ENCODE data around the gene LDLRAD4.

The LDLRAD4 gene

DNA sequence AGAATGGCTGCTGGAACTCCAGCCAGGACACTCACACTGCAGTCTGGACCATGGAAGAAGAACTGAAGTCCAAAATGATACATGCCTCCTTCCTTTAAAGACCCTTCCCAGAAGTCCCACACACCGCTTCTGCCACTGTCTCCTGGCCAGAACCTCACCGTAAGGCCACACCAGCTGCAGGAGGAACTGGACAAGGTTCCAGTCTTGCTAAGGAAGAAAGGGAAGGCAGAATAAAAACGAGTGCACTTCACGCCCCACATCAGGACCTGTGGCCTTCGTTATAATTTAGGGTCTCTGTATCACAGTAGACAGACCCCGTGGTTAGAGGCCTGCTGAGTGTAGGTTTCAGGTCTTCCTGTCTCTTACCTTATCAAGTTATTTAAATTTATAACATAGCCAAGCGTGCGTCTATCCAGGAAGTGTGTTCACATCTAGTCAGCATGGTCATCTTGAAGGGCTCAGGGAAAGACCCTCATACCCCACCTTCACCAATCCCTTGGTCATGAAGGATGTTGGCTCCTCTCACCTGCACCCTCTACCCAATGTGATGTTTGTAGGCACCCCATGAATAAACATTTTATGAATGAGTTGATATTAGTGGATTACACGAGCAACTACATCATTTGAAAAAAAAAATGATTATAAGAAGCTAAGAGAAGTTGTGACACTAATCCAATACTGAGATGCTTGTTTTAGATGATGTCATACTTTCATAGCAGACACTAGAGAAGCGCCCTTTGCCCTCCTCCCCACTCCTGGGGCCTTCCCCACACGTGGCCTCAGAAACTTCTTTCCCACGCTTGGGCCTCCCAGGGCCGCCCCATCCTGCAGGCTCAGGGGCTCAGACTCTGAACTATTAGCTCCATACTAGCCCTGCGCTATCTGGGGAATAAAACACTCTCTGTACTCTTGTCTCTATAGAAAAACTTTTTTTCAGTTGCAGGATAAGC is 350.2 kb downstream of the LDLRAD4 start:
- no peak for DNase-seq

DNA sequence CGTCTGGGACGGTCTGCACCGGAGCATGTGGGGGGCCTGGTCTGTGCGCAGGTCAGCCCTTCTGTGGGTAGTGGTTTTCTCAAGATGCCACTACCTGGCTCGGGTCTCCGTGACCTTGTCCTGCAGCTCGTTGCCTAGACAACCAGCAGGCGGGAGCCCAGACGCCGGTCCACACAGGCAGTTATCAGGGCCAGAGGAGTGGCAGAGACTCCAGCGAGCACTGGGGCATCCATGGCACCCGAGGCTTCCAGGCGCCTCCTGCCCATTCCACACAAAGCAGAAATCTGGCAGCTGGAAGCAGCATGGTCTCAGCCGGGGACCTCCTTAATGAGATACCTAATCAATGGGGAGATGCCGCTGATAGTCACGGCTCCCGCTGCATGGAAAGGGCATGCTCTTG is 351.7 kb downstream of the LDLRAD4 start:
- DNase-seq = no peak

DNA sequence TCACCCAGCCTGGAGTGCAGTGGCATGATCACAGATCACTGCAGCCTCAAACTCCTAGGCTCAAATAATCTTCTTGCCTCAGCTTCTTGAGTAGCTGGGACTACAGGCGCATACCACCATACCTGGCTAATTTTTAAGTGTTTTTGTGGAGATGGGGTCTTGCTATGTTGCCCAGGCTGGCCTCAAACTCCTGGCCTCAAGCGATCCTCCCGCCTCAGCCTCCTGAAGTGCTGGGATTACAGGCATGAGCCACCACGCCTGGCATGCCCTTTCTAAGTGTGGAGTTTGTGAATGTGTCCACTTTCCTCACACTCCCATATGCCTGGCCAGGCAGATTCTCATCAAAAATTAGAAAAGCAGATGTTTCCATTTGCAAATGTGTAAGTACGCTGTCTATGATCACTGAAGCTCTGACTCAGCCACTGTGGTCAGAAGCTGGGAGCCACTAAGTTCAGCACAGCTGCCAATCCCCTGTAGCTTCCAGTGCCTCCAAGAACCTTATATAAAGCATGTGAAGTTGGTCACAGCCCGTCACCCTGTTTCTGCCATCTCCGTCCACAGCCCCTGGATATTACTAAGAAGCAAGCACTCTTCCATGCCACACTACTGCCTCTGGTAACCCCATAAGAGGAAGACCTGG is 352.4 kb downstream of the LDLRAD4 start:
- no peak for DNase-seq

DNA sequence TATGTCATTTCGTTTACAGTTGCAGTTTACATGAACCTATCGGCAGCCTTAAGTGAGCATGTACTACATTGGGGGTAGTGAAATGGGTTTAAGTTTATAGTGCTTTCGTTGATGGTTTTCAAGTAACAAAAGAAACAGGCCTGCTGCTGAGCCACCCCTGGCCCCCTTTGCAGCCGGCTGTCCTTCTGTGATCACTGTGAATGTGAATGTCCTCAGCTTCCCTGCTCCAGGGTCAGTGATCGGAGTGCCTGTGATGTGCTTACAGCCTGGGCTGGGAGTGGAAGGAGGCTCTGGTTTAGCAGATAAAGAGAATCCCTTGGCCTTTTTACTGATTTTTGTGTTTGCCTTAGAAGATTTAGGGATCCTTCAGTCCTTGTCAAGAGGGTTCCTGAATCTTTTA is 353.6 kb downstream of the LDLRAD4 start:
- no peak for DNase-seq

DNA sequence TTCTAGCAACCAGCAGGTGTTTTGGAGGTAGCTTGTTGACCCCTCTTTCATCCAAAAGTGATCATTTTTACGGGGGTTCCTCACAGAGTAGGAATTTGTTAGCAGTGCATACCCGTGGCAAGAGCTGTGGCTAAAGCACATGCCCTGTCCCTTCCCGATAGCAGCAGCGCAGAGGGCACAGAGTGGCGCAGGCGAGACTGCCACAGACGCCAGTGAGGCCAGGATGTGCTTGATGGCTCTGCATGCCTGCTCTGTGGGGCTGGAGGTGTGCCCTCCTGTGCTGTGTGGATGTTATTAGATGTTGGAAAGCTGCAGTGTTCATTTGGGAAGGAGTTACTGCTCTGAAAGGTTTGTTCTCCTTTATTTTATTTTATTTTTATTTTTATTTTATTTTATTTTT is 354.2 kb downstream of the LDLRAD4 start:
- DNase-seq = no peak

DNA sequence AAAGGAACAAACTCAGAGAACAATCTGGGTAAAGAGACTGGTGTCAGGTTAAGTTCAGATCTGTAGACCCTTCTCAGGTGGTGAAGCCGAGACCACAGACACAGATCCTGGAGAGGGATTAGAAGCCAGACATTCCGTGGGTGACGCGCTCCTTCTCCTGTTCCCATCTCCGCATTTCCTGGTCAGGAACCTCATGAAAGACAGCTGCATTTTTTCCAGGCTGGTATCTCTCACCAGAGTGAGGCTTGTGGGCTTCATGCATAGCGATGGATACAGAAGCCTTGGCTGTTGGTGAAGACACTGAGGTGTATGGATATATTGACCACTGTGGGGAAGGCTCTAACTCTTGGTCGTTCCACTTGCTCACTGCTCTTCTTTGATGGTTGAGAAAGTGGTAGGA is 355.2 kb downstream of the LDLRAD4 start:
- DNase-seq = no peak

DNA sequence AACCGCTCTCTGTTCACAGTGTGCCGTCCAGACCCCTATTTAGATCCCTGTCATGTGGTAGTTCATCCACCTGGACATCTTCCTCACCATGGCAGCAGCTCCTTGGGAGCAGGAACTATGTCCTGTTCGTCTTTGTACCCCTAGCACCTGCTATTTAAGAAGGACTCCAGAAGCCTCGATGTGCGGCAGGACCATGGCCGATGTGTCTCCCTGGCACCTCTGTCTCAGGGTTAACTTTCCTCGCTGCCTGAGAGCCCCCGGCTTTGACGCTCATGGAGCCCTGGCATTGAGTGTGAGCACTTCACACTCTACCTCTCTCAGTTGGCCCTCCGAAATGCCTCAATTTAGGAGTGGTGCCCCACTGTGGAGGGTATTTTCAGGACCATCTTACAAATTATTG is 355.8 kb downstream of the LDLRAD4 start:
- DNase-seq = no peak

DNA sequence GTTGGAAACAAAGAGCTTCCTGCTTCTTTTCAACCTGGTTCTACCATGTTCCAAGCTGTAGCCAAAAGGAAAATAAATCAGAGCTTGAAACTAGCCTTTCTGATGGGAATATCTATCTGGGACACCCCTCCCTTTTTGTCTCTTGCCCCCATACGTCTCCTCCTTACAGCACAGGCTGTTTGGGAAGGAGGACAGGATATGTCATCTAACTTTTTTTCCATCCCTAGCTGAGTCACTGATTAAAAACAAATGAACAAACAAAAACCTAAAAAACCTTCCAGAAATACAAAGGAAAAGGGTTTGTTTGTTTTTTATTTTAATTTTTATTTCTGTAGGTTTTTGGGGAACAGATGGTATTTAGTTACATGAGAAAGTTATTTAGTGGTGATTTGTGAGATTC is 356.2 kb downstream of the LDLRAD4 start:
- no peak for DNase-seq

DNA sequence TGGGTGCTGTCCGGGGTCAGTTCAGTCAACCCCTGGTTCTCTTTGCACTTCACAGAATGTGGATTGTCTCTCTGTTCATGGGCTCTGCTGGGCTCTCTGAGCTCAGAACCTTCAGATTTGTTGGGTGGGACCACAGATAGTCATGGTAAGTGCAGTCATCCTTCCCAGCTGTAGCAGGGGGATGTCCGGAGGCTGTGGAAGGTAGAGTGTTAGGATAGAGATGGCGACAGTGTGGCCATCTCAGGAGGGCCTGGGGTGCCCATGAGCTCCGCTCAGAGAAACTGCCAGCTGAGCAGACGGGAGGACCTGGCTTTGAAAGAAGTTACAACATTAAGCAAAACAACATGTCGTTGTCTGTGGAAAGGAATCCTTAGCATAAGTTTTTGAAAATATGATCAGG is 358.0 kb downstream of the LDLRAD4 start:
- no peak for DNase-seq

DNA sequence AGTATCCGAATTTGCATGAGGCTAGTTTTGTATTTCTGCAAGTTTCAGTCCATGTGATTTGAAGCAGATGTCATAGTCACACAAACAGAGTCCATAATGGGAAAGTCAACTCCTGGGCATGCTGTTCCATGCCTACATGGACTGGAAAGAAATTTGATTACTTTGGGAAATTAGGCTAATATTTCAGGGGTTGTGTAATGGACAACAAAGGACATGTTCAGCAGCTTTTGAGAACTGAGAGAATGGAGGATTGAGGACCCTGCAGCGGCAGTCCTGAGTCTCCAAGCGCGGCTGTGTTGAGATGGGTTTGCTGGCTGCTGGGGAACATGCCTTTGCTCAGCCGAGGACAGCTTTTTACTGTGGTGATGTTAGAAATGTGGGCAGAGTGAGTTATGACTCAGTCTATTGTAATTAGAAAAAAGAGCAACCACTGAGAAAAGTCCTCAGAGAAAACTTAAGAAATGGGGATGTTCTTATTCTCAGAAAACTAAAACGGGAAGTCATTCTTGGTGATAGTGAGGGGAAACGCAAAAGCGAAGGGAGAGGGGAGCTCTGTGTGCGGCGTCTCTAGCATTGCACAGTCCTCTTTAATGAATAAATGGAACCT is 358.6 kb downstream of the LDLRAD4 start:
- no peak for DNase-seq

DNA sequence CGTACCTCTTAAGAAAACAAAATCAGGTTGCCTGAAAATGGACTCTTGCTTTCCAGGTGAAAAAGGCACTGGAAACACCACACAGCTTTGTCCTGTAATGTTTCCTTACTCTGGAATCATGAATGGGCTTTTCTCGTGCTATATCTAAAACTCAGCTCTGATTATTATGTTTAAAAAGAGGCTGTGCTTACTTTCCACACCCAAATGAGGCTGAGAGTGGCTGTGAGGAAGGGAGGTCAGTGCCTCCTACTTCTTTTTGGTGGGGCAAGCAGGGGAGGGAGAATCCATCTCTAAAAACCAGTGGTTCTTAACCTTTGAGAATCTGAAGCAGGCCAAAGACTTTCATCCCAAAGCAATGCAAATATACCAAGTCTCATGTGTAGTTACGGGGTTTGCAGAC is 359.2 kb downstream of the LDLRAD4 start:
- no peak for DNase-seq

DNA sequence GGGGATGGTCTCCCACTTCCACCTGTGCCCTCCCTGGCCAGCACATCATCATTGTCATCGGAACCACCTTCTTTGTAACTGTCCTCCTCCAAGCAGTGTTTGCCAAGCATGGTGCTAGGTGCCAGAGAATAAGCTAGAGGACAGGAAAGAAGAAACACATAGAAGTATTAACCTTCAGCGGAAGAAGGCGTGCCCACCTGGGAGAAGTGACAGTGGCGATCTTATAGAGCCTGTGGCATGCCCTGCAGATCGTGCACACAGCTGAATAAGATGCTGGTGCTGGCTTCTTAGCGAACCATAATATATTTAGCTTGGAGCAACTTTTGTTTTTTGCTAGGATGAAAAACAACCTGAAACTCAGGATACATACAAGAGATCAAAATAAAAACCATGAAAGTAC is 359.8 kb downstream of the LDLRAD4 start:
- no peak for DNase-seq

DNA sequence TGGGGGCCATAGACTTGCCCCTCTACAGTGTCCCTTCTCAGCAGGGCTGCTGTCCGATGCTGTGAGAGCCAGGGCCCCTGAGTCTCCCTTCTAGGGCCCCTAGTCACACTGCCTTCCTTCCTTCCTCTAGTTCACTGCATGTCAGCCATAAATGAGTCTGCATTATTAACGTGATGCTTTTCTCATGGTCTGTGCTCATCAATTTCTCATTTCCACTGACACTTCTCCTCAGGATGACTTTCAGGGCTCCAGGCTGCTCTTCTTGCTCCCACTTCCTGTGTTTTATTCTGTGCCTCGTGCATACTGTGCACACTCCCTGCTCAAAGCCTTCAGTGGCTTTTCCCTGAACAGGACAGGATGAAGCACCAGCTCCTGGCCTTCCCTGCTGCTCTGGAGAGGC is 361.3 kb downstream of the LDLRAD4 start:
- no peak for DNase-seq

DNA sequence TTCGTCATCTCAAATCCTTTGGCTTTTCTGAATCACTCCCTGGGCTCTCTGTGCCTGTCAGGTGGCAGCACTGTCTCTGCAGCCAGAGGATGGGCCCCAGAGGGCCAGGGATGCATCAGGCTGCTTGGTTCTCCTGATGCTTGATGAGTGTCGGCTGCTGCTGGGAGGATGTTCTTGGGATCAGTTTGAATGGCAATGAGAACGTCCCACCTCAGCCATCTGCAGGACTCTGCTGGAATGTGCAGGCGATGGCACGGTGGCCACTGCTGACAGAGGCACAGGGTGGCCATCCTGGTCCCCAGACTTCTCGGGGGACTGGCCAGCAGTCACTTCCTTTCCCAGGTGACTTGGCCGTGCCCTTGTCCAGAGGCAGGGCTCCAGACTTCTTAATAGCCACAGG is 361.8 kb downstream of the LDLRAD4 start:
- no peak for DNase-seq

DNA sequence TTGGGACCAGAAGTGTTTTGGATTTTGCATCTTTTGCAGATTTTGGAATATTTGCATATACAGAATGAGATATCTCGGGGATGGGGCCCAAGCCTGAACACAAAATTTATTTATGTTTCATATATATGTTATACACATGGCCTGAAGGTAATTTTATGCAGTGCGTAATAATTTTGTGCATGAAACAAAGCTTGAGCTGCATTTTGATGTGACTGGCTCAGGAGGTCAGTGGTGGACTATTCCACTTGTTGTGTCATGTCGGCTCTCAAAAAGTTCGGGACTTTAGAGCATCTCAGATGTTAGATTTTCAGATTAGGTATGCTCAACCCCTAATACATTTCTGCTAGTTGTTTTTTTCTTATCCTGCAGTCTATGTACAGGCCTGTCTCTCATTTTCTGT is 362.4 kb downstream of the LDLRAD4 start:
- no peak for DNase-seq

DNA sequence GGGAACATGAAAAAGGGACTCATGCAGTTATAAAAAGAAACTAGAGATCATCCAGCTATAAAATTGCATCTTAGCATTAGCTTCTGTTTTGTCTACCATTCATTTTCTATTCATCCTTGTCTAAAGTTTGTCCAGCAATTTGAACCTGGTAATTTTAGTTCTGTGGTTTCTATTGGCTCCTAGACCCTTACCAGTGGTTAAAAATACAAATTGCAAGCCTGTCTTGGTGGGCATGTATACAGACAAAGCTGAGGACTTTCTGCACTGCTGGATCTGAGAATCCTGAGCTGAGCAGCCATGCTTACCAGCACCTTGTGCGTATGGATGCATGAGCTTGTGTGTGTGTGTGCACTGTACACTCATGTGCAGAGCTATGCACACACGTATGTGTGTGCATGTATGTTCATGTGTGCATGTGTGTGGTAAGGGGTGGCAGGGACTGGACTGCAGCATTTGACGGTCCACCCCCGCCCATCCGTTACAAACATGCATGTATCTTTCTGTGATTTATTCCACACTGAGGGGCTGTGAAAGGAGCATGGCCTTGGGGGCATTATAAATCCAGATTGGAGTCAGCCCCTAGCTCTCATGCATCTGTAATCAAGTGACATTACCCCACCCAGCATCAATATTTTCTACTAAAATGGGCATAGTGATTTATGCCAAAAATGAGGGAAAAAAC is 363.1 kb downstream of the LDLRAD4 start:
- no peak for DNase-seq

DNA sequence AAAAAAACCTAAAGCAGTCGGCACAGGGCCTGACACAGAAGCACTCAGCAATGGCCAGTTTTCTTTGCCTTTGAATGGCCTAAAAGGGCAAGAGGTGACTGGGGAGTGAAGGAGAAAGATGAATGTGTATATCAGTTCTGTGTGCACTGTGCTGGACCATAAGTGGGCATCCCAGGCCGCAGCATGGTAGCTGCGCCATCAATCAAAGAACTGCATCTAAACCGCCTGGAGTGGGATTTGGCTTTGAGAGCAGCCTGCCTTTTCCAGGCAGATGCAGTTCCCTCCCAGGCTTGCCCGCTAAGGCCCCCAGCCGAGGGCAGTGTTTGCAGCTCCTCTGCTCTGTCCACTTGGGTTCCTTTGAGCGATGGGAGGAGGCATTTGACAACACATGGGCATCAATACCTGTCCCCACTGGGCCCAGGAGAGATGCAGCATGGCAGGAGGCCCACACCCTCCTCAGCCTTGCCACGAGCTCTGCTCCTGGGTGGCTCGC is 363.7 kb downstream of the LDLRAD4 start:
- DNase-seq = no peak

DNA sequence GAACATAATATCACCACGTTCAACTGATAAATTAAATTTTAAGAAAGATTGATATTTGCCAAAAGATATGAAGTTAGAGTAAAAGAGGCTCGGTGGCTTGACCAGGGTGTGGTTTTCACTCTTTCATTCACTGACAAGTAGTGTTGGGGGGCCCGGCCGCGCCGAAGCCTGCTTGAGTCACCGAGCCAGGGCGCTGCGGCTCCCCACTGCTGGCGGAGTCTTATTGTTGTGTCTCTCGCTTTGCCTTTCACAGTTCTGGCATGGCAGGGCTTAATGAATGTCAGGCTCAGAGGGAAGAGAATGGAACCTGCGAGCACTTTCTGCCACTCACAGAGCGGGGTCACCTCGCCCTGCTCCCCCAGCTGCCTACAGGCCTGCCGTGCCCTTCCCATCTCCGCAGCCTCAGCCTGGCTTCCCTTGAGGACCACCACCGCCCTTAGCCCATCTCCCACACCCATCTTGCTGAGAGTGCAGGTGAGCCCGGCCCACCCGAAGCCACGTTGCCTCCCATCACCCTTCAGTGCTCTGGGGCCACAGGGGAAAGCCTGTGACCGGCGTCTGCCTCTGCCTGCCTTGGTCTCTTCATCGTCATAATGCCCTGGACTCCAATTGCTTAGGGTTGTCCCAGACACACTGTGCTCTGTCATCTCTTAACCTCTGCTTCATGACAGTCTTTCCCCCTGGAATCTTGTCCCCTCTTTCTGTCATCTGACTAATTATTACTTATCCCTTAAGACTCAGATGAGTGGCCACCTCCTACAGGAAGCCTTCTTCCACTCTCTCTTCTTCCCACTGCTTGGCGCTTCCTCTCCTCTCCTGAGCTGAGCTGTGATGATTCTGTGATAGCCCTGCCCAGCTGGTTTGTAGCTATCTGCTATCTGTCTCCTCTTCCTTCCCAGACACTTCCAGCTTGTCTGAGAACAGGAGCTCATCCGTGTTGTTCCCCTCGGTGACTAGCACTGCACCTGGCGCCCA is 365.3 kb downstream of the LDLRAD4 start:
- DNase-seq = no peak

DNA sequence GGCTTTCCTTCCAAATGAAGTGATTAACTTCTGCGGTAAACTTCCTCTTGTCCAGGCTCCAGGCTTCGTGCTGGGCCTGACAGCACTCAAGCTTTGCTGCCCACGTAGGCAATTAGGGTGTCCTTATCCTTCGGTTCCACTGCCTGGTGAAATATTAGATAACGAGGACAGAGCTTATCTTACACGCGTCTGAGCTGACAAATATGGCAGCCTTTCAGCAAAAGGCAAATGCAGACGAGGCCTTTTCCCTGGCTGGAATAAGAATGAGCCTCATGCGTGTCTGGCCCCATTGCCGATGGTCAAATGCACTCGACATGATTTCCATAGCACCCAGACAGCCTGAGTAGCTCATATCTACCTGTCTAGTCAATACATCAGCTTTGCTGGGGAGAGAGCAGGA is 366.3 kb downstream of the LDLRAD4 start:
- DNase-seq = no peak

DNA sequence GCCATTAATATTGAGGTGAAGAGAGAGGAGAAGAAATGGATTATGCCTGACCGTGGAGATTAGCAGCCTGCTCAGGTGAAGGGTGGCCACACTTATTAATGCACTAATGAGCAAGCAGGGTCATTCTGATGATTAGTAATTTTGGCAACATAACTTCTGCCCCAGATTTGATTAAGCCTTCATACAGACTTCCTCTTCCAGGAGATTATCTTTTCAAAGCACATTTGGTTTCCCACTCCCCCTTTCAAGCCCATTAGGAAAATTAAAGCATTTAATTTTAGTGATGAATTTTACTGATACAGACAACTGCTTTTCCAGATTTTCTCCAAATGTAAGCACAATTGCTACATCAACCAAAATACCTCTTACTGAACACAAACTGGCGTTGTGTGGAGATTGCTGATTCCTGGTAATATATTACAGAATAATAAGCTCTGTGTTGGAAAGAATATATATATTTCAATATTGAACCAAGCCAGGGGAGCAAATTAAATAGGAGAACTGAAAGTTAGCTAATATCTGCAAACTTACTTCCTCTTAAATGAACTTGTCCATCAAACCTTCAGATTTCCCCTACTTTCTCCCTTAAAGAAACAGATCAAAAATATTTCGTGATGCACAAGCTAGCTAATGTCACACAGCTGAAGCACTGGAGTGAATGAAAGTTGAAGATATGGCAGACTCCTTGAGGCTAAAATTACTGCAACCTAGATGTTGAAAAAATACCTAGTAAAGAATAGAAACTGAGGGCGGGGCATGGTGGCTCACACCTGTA is 367.0 kb downstream of the LDLRAD4 start:
- DNase-seq = no peak

DNA sequence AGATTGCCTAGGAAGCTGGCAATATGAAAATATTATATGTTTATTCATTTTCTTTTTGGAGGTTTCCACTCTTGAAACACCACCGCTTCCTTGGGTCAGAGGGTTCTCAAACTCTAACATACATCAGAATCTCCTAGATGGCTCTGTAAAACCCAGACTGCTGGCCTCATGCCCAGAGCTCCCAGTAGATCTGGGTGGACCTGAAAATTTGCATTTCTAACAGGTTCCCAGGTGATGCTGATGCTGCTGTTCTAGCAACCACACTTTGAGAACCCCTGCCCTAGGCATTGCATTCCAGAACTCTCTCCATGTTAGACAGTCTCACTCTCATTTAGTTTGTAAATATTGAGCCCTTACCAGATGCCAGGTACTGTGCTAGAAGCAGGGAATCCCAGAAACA is 368.4 kb downstream of the LDLRAD4 start:
- DNase-seq = no peak
